Liver (tissue), 3 donors: ENCODE results near the gene LANCL3.

Source experiments
- ATF3 ChIP-seq: IDR thresholded peaks from 2 replicates; pipeline ENCODE4 v1.6.1; 2016; ENCODE audit warnings: antibody characterized with exemption
- CTCF ChIP-seq: fragments of 150-350 bp; IDR thresholded peaks from 2 replicates; pipeline ENCODE4 v1.5.1; 2017; ENCODE audit warnings: improper control_type of control experiment, low read depth, low read length; ENCODE audit not compliant: missing input control
- FOXA1 ChIP-seq: IDR thresholded peaks from 2 replicates; pipeline ENCODE4 v1.6.1; 2016; ENCODE audit warnings: antibody characterized with exemption
- FOXA2 ChIP-seq: IDR thresholded peaks from 2 replicates; pipeline ENCODE4 v1.6.1; 2016; ENCODE audit warnings: antibody characterized with exemption
- GABPA ChIP-seq, 2 donors: IDR thresholded peaks in 1 of 2; conservative IDR thresholded peaks in 1 of 2; 2 replicates each; pipeline ENCODE4 v1.6.1; 2016; ENCODE audit warnings: antibody characterized with exemption in 2 of 2, mild to moderate bottlenecking in 1 of 2, moderate library complexity in 1 of 2
- MAX ChIP-seq: IDR thresholded peaks from 2 replicates; pipeline ENCODE4 v1.6.1; 2016; ENCODE audit warnings: antibody characterized with exemption
- NR2F2 ChIP-seq: IDR thresholded peaks from 2 replicates; pipeline ENCODE4 v1.6.1; 2016; ENCODE audit warnings: antibody characterized with exemption
- RAD21 ChIP-seq, 2 donors: IDR thresholded peaks; 2 replicates each; pipeline ENCODE4 v1.6.1; 2016; ENCODE audit warnings: antibody characterized with exemption in 2 of 2, mild to moderate bottlenecking in 2 of 2
- REST ChIP-seq: IDR thresholded peaks from 2 replicates; pipeline ENCODE4 v1.6.1; 2016; ENCODE audit warnings: antibody characterized with exemption, mild to moderate bottlenecking
- SP1 ChIP-seq: IDR thresholded peaks from 2 replicates; pipeline ENCODE4 v1.6.1; 2018; ENCODE audit warnings: antibody characterized with exemption, mild to moderate bottlenecking
- TAF1 ChIP-seq: conservative IDR thresholded peaks from 2 replicates; pipeline ENCODE4 v1.6.1; 2016; ENCODE audit warnings: antibody characterized with exemption, mild to moderate bottlenecking
- YY1 ChIP-seq: IDR thresholded peaks from 2 replicates; pipeline ENCODE4 v1.6.1; 2016; ENCODE audit warnings: antibody characterized with exemption, mild to moderate bottlenecking
- ZBTB33 ChIP-seq: IDR thresholded peaks from 2 replicates; pipeline ENCODE4 v1.6.1; 2016; ENCODE audit warnings: antibody characterized with exemption
- donor health status: healthy.
- donor health status: healthy.

GRCh38 chrX:37652589-37653231 is 81.2 kb downstream of the LANCL3 start:
- no peak for TF ChIP-seq YY1
- no peak for TF ChIP-seq CTCF
- no peak for TF ChIP-seq SP1
- TF ChIP-seq TAF1: no peak
- TF ChIP-seq FOXA1: no peak
- TF ChIP-seq RAD21 (IDR thresholded peaks at IDR 0.05): no peak
- TF ChIP-seq GABPA (IDR thresholded peaks at IDR 0.05 in 1 of 2, conservative IDR thresholded peaks at IDR 0.05 in 1 of 2): no peak
- TF ChIP-seq ATF3: no peak
- TF ChIP-seq REST: no peak
- no peak for TF ChIP-seq ZBTB33
- TF ChIP-seq MAX: no peak
- TF ChIP-seq NR2F2: no peak
- TF ChIP-seq FOXA2: no peak
